Measurements from ENCODE around the gene ENO1. TPM values are rescaled to one million over a fixed set of nuclear protein-coding genes. Genes with fewer than 3 reads are reported as not detected.

Gene ENO1
- total and polyA plus RNA-seq, 9 of the 15 experiments (the other 6 are each of a cell fraction or from before 2014, with no cell fraction given), result 2,249 to 7,472 (median 2,868) TPM

- TF ChIP-seq HDAC6 (IDR thresholded peaks at IDR 0.05; ENCODE audit: low read depth, low read length) (no peak), L3MBTL2 (IDR thresholded peaks at IDR 0.05) (peak; percentile 36; the same call in 1 of the 2 replicates), KHSRP (IDR thresholded peaks at IDR 0.05) (no peak), ZNF551 (CRISPR knock-in tag; IDR thresholded peaks at IDR 0.05) (no peak), ZNF592 (IDR thresholded peaks at IDR 0.05) (0 out of 2 replicates have a peak, but pooled peaks have one; percentile 26), TEAD1 (CRISPR knock-in tag; IDR thresholded peaks at IDR 0.05) (peak in 1 of 2 experiments; percentile 60; a peak in 1 of 4 replicates), RBM22 (IDR thresholded peaks at IDR 0.05; ENCODE audit: low read depth, low read length, poor library complexity, severe bottlenecking) (no peak)
- TF ChIP-seq, protein P1, sequence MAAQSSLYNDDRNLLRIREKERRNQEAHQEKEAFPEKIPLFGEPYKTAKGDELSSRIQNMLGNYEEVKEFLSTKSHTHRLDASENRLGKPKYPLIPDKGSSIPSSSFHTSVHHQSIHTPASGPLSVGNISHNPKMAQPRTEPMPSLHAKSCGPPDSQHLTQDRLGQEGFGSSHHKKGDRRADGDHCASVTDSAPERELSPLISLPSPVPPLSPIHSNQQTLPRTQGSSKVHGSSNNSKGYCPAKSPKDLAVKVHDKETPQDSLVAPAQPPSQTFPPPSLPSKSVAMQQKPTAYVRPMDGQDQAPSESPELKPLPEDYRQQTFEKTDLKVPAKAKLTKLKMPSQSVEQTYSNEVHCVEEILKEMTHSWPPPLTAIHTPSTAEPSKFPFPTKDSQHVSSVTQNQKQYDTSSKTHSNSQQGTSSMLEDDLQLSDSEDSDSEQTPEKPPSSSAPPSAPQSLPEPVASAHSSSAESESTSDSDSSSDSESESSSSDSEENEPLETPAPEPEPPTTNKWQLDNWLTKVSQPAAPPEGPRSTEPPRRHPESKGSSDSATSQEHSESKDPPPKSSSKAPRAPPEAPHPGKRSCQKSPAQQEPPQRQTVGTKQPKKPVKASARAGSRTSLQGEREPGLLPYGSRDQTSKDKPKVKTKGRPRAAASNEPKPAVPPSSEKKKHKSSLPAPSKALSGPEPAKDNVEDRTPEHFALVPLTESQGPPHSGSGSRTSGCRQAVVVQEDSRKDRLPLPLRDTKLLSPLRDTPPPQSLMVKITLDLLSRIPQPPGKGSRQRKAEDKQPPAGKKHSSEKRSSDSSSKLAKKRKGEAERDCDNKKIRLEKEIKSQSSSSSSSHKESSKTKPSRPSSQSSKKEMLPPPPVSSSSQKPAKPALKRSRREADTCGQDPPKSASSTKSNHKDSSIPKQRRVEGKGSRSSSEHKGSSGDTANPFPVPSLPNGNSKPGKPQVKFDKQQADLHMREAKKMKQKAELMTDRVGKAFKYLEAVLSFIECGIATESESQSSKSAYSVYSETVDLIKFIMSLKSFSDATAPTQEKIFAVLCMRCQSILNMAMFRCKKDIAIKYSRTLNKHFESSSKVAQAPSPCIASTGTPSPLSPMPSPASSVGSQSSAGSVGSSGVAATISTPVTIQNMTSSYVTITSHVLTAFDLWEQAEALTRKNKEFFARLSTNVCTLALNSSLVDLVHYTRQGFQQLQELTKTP (IDR thresholded peaks at IDR 0.05; ENCODE audit: low read depth in 1 of 2, partially characterized antibody in 2 of 2), result no peak
- TF ChIP-seq, protein P2, sequence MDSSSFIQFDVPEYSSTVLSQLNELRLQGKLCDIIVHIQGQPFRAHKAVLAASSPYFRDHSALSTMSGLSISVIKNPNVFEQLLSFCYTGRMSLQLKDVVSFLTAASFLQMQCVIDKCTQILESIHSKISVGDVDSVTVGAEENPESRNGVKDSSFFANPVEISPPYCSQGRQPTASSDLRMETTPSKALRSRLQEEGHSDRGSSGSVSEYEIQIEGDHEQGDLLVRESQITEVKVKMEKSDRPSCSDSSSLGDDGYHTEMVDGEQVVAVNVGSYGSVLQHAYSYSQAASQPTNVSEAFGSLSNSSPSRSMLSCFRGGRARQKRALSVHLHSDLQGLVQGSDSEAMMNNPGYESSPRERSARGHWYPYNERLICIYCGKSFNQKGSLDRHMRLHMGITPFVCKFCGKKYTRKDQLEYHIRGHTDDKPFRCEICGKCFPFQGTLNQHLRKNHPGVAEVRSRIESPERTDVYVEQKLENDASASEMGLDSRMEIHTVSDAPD (CRISPR knock-in tag; IDR thresholded peaks at IDR 0.05), result no peak
- no TSS peak for BruUV-seq (replicated peaks)
- FAIRE-seq (no peak), ATAC-seq (peak; percentile 36), DNase-seq (ENCODE audit: extremely low read depth in 1 of 4, low spot score in 3 of 4) (peak in 1 of 4 experiments; percentile 23)
- H3K36me3 ChIP-seq (ENCODE audit: control insufficient read depth, insufficient read depth, low read length), result no peaks in the 10 kb centered on the region
- peak overlapping the region; percentile 48 for H2AFZ ChIP-seq (ENCODE audit: low read depth, low read length)
- intact Hi-C loops (cut with micrococcal nuclease), result loop anchor here (10.0 kb wide), 1 partner anchor 48 kb away; no protein-coding TSS in a partner anchor
- ChIA-PET CTCF (ENCODE audit: low intra/inter-chr PET ratio) (no interaction called here), POLR2A (interaction anchor here (0.6 kb wide), 1 partner anchor 35 kb away, joined by 3 read pairs; no protein-coding TSS in a partner anchor)
- H3K79me2 ChIP-seq (ENCODE audit: control insufficient read depth, insufficient read depth, low read length), result no peaks in the 10 kb centered on the region
- H3K9me1 ChIP-seq (ENCODE audit: control insufficient read depth, insufficient read depth, low read length), result no peaks in the 10 kb centered on the region
- peaks cover 6% of the 10 kb centered on the region for H3K9me3 ChIP-seq (replicated peaks; ENCODE audit: control insufficient read depth, insufficient read depth, low read depth, low read length)
- H3K4me3 ChIP-seq, result no peak overlapping the region
- no peak overlapping the region for H3K4me2 ChIP-seq (ENCODE audit: insufficient read depth, low read length)
- no peaks in the 10 kb centered on the region for H3K27me3 ChIP-seq (ENCODE audit: control insufficient read depth in 2 of 2, insufficient read depth in 2 of 2, low read length in 2 of 2)
- H3K27ac ChIP-seq (ENCODE audit: extremely low read depth, low read depth, low read length), result no peak overlapping the region
- H4K20me1 ChIP-seq (replicated peaks; ENCODE audit: control insufficient read depth, insufficient read depth, low read length), result no peaks in the 10 kb centered on the region
- in situ Hi-C loops (cut with MboI), result no loop called here
- H3K9ac ChIP-seq (ENCODE audit: insufficient read depth in 1 of 2, low read depth in 2 of 2, low read length in 2 of 2), result no peak overlapping the region
- peaks cover 9 to 16% of the 10 kb centered on the region in 2 experiments for H3K4me1 ChIP-seq (replicated peaks in 1 of 2; ENCODE audit: control insufficient read depth in 2 of 2, insufficient read depth in 2 of 2, low read length in 2 of 2)
- 12% methylated on average over 5 of the region's 5 CpGs for WGBS (ENCODE audit: insufficient coverage, low coverage, missing lambda C conversion rate)
Measured at GRCh38 chr1:8902765-8903164, 24.3 kb upstream of the ENO1 start.
